GM19397 (cell line): ENCODE results near the gene RGS9BP.
"Not testable (repeated sequence)": the region's sequence is repeated elsewhere in the genome, so short reads cannot be mapped to it uniquely, and the experiment has no call there.

ENCODE experiments used
- ATAC-seq: cut with Tn5 transposase; IDR thresholded peaks from one replicate; pipeline ENCODE4 v1.9.1; 2021; ENCODE audit warnings: mild to moderate bottlenecking, moderate library complexity; ENCODE audit not compliant: unreplicated experiment

Gene RGS9BP

DNA sequence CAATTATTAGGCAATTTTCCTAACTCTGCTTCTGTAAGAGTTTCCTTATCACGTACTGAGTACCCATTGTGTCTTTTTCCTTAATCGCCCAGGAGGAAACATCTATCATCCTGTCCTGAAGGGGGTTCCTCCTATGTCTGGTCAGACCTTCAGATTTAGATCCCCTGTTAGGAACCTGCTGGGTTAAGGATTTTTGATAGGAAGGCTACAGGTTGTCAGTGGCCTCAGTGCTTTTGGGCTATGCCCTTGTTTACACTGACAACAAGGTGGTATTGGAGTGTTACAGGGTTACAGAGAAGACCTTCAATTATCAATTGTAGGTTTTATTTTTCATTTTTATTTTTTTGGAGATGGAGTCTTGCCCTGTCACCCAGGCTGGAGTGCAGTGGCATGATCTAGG is 19.2 kb downstream of the RGS9BP start:
- ATAC-seq, result not testable (repeated sequence)

DNA sequence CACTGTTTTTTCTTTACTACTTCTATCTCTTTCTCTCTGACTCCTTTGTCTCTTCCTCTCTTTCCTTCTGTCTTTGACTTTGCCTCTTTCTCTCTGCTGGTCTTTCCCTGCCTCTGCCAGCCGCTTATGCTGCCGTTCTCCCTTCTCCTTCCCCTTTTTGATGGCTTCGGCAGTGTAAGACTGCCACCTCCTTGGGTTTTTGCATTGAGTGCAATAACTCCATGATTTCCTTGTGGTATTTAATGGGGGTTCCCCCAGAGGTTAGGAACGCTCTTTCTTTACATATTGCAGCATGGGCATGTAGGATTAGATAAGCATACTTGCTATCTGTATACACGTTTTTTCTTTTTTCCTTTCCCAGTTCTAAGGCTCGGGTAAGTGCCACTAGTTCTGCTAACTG is 19.9 kb downstream of the RGS9BP start:
- not testable (repeated sequence) for ATAC-seq

DNA sequence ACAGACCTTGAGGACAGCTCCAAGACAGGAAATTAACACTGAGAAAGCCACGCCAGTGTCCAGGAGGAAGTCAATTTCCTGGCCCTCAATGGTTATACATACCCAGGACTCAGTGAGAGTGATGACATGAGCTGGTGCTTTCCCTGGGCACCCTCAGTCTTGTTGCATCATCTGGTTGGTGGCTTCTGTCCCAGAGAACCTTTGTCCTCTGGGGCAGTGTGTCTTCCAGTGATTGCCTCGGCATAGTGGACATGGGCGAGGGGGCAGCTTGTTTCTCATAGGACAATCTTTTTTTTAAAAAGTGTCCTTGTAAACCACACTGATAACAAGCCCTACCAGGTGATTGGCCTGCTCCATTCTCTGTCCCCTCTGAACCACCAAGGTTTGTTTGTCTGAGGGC is 21.1 kb downstream of the RGS9BP start:
- ATAC-seq, result not testable (repeated sequence)

DNA sequence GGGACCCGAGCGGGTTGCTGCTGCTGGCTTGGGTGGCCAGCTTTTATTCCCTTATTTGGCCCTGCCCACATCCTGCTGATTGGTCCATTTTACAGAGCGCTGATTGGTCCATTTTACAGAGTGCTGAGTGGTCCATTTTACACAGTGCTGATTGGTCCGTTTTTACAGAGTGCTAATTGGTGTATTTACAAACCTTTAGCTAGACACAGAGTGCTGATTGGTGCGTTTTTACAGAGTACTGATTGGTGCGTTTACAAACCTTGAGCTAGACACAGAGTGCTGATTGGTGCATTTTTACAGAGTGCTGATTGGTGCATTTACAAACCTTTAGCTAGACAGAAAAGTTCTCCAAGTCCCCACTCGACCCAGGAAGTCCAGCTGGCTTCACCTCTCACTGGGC is 24.5 kb downstream of the RGS9BP start:
- not testable (repeated sequence) for ATAC-seq

DNA sequence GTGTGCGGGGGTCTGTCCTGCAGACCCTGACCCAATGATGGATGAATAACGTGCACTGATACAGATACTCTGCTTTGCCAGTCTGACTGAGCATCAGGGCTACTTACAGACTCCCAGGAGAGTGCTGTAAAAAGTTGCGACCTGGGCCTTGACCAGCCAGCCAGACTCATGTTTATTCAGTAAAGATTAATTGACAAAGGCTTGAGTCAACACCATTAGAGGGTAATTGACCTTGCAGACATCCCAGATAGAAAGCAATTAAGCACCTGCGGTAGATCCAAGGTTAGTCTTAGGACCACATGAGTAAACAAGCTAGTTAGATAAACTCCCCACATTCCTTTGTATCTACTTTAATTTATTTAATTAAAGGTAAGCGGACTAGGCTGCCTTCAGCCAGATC is 26.4 kb downstream of the RGS9BP start:
- no peak for ATAC-seq

DNA sequence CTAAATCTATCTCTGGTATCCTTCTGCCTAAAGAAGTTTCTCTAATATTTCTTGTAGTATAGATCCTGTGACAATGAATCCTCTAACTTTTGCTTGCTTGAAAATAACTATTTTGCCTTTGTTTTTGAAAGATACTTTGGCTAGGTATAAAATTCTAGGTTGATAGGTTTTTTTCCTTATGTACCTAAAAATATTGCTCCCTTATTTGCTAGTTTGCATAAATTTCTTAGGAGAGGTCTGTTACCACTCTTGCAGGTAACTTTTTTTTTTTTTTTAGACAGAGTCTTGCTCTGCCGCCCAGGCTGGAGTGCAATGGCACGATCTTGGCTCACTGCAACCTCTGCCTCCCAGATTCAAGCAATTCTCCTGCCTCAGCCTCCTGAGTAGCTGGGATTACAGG is 28.4 kb downstream of the RGS9BP start:
- ATAC-seq, result not testable (repeated sequence)

DNA sequence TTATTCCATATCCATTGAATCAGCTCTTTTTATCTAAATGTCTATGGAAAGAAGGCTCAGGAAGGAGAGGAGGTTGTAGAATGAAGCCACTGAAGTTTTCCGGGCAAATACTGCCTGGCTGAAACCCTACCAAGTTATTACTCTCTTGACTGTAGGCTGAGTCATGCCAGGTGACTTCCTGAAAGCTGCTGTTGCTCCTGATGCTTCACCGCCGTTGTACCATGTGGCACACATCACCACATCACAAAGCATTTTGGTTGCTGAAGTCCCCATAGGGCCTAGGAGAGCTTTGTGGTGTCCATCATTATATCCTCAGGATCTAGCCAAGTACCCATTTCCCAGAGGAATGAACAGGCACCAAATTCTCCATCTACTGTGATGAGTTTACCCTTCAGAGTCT is 32.8 kb downstream of the RGS9BP start:
- ATAC-seq, result no peak

DNA sequence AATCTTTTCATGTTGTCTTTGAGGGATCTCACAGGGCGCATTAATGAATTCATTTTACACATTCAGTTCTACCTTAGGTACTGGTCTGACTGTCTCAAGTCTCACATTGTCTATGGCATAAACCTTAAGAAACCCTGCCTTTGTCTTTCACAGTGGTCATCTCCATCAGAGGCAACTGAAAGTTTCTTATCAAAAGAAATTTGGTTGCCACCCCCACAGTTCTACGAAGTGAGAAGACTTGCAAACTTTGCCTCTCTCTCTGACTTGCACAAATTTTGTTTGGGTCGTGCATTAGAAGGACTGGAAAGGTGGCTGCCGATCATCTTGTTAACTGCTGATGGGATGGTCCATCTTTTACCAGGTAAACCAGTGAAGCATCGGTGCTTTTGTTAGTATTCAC is 33.4 kb downstream of the RGS9BP start:
- no peak for ATAC-seq

DNA sequence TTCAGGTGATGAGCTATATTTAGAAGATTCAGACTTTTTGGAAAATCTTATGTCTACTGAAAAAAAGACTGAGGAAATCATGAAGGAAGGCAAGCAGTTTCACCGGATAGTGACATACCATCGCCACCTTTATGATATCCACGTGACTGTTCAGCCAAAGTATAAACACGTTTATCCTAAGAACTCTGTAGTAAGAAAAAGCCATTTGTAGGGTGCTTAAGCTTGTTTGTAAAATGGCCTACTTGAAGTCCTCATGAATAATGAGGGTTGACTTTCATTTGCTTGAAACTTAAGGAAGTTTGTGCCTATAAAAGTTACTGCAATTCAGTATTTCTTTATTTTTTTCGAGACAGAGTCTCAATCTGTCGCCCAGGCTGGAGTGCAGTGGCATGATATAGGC is 36.1 kb downstream of the RGS9BP start:
- no peak for ATAC-seq

DNA sequence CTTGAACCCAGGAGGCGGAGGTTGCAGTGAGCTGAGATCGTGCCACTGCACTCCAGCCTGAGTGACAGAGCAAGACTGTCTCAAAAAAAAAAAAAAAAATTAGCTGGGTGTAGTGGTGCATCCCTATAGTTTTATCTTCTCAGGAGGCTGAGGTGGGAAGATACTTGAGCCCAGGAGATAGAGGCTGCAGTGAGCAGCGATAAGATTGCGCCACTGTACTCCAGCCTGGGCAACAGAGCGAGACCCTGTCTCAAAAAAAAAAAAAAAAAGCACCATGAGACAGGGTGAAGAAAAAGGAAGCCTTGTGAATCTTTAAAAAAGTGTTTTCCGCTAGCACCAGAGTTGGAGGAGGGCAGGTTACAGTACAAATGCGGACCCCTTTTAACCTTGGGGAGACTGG is 40.6 kb downstream of the RGS9BP start:
- ATAC-seq, result not testable (repeated sequence)

DNA sequence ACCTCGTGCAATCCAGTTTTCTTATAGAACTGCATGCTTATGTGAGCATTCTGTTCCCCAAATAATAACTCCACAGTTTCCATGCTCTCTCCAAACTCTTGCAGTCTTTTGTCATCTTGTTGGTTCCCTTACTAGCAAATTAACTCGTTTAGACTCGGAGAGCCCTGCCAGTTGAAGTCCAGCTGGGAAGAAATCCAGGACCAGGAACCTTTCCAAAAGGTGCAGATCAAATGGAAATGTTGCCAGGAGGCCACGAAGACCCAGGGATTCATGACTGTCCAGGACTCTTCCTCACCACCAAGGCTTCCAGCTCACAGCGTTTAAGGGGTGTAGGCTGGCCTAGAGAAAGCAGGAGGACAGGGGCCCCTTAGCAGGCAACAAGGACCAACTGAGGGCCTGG is 41.8 kb downstream of the RGS9BP start:
- no peak for ATAC-seq

DNA sequence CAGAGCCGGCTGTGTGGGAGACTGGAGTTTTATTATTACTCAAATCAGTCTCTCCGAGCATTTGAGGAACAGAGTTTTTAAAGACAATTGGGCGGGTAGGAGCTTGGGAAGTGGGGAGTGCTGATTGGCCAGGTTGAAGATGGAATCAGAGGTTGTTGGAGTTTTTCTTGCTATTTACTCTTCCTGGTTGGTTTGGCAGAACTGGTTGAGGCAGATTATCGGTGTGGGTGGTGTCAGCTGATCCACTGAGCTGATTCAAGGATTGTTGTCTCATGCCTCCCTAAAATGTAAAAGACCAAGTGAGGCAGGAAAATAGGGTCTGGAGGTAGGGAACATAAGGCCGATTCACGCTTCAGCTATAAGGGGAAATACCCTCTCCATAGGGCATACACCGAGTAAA is 42.6 kb downstream of the RGS9BP start:
- ATAC-seq, result no peak

DNA sequence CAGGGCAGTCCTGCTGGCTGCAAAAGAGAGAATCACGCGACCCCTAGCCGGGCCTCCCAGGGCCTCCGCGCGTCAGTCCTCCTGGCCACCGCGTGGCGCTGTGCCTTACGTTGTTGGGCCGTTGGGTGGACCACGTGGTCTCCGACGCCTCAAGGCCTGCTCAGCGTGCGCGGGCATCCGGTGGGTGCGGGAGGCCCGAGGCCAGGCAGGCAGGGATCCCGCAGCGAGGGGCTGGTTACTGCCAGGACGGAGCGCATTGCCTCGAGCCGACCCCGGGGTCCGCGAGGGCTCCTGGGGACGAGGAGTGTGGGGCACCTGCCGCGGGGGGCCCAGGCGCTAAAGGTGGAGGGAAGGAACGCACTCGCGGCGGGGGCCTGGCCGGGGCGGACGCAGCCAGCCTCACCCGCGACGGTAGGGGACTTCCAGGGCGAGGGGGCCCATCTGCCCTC is 44.0 kb downstream of the RGS9BP start, which contains the start of gene TDRD12:
Gene TDRD12, plus strand, starts transcription at position 157 of the 449 bp plus-strand sequence. CDS start 306 bp downstream, outside the sequence.
- no peak for ATAC-seq

DNA sequence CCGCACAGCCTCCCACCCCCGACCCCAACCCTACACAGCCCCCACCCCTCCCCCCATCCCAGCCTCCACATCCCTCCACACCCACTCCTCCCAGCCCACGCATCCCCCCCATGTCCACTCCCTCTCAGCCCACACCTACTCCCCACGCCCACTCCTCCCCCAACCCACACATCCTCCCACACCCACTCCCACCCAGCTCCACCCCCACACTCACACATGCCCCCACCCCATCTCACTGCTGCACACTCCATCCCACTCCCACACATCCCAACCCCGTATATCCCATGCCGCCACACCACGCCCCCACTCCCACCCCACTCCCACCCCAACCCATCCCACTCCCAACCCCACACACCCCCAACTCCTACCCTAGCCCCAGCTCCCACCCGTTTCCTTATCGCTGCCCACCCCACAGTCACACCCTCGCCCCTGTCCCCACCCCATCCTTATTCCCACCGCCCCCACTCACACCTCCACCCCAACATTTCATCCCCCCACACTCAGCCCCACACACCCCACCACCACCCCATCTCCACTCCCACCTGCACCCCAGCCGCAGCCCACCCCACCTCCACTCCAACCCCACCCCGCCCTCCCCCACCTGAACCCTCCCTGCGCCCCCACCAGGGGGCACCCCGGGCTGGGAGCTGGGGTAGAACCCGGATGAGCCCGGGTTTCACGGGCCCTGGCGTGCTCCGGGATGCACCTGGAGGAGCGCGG is 44.7 kb downstream of the RGS9BP start:
- no peak for ATAC-seq

DNA sequence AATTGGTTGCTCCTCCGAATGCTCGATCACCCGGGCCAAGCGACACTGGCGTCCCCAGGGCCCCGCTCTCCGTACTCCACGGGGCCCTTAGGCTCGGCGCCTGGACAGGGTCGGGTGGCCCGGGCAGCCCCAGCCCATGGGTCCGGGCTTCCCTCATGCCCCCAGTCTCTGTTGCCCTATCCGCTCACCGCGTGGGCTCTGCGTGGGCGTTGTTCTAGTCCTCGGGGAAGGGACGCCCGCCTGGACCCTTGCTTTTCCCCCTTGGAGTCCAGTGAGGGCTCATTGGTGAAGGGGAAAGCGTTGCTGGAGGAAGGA is 45.2 kb downstream of the RGS9BP start:
- ATAC-seq, result no peak
